HG03139 (cell line): ENCODE results near the gene ZC3HAV1.
"Not testable (repeated sequence)": the region's sequence is repeated elsewhere in the genome, so short reads cannot be mapped to it uniquely, and the experiment has no call there.

Experiments used
- ATAC-seq: cut with Tn5 transposase; IDR thresholded peaks from one replicate; pipeline ENCODE4 v1.9.1; 2021; ENCODE audit not compliant: unreplicated experiment

The ZC3HAV1 gene

DNA sequence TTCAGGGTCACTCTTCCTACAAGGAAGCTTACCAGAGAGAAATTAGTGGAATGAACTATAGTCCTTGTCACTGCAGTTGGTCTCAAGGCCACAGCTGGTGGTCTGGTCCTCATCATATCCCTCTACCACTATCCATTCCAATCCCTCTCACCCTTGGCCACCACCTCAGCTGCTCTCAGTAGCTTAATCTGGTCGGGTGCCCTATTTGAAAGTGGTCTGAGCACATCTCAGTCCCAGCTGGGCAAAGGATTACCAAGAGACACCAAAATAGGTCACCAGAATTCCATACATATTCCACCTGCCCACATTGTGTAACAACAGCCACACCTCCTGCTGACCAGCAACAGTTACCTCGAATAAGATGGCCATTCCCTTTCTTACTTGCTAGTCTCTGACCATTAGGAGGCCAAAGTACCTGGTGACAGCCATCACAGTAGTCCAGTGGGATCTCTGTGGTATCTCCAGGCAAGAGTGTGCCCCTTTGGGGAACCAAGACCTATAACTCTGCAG, 3.3 kb upstream of the ZC3HAV1 start:
- ATAC-seq = no peak

DNA sequence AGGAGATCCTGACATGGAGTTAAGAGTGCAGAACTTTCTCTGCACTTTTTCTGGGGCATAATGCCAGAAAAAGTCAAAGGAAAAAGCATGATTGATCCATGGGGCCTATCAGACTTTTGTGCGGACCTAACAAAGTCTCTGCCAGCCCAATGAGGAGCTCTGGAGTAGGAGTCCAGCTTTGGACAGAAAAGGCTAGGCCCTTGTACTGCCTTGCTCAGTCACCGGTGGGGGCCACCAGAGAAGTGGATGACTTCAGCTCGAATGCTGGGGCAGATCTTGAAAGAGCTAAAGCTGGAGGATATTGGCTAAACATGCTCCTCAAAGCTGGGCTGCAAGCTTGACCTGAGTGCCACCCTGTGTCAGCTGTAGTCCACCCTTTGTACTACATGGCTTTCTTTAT, 2.8 kb upstream of the ZC3HAV1 start:
- no peak for ATAC-seq

DNA sequence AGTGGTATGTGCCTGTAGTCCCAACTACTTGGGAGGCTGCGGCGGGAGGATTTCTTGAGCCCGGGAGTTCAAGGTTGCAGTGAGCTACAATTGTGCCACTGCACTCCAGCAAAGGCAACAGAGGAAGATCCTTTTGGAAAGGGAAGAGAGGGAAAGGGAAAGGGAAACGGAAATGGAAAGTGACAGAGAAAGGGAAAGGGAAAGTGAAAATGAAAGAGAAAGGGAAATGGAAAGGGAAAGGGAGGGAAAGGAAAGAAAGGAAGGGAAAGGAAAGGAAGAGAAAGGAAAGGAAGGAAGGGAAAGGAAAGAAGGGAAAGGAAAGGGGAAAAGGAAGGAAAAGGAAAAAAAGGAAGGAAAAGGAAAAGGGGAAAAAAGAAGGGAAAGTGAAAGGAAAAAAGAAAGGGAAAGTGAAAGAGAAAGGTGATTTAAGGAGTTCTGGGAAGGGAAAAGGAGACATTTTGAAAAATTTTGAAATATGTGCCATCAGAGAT, 2.3 kb upstream of the ZC3HAV1 start:
- ATAC-seq = no peak

DNA sequence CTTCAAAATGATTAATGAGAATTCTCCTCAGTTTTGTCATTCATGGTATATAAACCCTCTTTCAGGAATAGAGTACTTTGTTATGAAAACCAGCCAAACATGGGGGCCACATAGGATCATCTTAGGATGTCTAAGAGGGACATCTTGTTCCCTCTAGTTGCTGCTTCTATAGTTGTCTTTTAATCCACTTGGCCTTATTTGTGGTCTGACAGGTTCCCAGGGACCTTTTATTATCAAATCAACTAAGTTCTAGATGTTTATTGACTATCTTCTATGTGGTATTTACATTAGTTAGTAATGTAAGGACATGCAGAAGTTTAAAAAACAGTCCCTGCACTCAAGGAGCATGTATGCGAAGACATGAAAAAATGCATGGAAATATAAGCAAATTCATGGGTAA, 1.6 kb upstream of the ZC3HAV1 start:
- ATAC-seq = no peak

GRCh38 chr7:139109983-139110411, 477 bp upstream of the ZC3HAV1 start:
- no peak for ATAC-seq

GRCh38 chr7:139108266-139109187, 993 bp downstream of the ZC3HAV1 start:
- peak; percentile 2 for ATAC-seq

DNA sequence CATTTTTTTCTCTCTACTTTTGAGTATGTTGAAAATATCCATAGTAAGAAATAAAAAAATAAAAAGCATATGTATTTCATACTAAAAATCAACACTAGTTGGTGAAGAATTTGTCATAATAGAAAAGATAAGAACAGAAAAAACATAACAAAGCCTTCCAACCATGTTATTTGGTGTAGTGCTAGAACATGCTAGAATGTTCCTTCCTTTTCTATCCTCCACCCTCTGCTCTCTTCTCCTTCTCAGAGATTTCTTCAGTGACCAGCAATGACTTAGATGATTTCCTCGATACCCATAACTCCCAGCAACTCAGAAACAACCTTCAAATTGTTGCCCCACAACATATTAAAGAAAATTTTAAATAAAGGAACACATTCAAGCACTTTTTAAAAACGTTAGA, 2.6 kb downstream of the ZC3HAV1 start:
- ATAC-seq = no peak

DNA sequence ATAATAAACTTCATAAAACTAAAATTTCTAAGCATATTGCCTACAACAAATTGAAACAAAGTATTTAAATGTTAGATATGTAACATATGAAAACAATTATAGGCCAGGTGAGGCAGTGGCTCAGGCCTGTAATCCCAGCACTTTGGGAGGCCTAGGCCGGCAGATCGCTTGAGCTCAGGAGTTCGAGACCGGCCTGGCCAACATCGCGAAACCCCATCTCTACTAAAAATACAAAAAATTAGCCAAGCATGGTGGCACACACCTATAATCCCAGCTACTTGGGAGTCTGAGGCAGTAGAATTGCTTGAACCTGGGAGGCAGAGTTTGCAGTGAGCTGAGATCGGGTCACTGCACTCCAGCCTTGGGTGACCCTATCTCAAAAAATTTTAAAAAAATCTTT, 3.3 kb downstream of the ZC3HAV1 start:
- not testable (repeated sequence) for ATAC-seq

DNA sequence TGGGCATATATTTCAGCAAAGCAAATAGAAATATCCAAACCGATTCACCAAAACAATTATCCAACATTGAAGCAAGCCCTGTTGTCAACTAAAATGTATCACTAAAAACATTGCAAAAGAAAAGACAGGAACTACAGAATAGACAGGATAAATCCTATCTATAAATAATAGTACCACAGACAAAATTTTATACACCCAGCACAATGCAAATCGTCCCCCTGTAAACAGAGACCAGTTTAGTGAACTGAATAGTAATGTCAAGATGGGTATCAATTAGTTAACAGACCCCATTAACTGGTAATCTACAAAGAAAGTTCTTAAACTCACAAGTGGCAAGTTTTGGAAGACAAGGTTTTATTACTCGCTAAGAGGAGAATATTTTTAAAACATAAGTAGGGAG, 4.0 kb downstream of the ZC3HAV1 start:
- no peak for ATAC-seq

GRCh38 chr7:139104091-139104450, 5.4 kb downstream of the ZC3HAV1 start:
- ATAC-seq = no peak

- no peak for ATAC-seq
Observed at GRCh38 chr7:139103057-139103815, 6.3 kb downstream of the ZC3HAV1 start.

GRCh38 chr7:139101637-139102158, 7.8 kb downstream of the ZC3HAV1 start:
- ATAC-seq = not testable (repeated sequence)

DNA sequence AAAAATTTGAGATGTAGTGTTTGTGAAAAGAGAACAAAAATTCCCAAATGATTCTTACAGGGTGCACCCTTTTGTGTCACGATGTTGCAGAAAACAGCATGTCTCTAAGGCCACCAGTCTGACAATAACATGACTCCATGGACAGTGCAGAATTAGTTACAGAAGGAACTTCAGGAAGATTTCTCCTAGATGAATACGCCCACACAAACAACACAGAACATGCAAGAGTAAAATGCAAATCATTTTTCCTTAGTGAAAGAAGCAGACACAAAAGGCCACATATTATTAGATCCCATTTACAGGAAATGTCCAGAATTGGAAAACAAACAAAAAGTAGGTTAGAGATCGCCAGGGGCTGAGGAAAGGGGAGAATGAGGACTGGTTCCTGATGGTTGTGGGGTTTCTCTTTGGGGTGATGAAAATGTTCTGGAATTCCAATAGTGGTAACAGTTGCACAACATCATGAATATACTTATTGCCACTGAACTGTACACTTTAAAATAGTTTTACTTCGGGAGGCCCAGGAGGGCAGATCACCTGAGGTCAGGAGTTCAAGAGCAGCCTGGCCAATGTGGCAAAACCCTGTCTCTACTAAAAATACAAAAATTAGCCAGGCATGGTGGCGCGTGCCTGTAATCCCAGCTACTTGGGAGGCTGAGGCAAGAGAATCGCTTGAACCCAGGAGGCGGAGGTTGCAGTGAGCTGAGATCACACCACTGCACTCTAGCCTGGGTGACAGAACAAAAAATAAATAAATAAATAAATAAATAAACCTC, 10.2 kb downstream of the ZC3HAV1 start:
- ATAC-seq = no peak

DNA sequence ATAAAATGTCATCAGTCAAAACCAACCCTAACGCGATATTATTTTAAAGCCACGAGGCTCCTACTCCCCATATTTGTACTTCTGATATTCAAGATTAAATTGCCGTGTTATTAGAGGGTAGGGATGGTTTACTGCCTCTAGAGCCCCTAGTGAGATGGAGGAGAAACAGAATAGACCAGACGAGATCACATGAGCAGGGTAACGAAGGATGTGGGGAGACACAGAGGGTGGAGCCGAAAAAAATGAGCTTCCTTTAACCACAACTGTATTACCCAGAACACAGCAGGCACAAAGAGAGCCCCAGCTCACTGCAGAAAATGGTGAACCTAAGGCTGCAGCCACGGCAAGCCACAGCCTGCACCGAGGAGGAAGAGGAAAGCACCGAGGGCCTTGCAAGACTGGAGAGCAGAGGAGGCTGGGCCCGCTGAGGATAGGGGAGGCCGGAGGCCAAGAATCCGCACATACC, 14.3 kb downstream of the ZC3HAV1 start:
- peak; percentile 99 for ATAC-seq

- ATAC-seq = no peak
Observed at GRCh38 chr7:139094596-139094995, 14.9 kb downstream of the ZC3HAV1 start.

DNA sequence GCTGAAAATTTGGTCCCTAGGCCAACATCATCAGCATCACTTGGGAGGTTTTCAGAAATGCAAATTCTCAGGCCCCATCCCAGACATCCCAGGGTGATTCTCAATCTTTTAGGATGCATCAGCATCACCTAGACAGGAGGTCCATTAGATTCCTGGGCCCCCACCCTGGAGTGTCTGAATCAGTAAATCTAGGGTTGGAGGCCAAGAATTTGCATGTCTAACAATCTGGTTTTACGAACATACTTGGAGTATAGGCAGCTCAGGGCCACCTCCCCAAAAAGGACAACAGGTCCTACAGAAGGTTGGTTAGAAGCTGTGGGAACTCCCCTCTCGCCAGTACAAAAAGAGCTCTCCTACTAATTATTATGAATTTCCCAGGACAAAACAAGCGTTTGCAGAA, 15.5 kb downstream of the ZC3HAV1 start:
- no peak for ATAC-seq

DNA sequence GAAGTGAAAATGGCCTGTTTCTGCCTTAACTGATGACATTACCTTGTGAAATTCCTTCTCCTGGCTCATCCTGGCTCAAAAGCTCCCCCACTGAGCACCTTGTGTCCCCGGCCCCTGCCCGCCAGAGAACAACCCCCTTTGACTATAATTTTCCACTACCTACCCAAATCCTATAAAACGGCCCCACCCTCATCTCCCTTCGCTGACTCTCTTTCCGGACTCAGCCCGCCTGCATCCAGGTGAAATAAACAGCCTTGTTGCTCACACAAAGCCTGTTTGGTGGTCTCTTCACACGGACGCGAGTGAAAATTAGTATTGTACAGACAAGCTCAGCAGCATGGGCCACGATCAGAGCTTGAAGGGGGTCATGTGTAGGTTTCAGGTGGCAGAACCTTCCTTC, 16.0 kb downstream of the ZC3HAV1 start:
- ATAC-seq = not testable (repeated sequence)

DNA sequence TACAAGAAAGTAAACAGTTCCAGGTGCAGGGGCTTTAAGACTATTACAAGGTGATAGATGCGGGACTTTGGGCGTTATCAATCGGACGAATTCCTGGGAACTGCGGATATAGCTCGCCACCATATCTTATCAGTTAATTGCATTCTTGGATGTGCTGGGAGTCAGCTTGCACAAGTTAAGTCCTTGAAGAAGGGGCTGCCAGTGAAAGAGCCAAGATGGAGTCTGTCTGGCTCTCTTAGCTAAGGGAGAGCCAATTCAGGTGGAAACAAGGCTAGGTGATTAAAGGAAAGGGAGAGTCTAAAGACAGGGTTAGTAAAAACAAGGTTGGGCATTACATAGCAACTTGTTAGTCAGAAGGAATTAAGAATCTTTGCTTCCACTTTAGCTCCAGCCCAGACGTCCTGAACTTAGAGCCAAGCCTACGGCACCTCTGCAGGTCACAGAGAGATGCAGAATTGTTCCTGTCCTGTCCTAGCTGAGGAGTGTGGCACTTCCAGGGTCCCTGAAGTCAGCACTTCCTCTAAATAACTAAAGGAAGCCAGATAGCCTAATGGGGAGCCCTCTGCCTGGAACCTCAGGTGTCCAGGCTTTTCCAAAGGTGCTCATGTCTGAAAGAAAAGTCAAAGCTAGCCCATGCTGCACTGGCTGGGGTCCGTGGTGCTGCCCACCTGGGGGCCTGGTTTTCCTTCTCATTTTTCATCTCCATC, 17.3 kb downstream of the ZC3HAV1 start:
- ATAC-seq = no peak

DNA sequence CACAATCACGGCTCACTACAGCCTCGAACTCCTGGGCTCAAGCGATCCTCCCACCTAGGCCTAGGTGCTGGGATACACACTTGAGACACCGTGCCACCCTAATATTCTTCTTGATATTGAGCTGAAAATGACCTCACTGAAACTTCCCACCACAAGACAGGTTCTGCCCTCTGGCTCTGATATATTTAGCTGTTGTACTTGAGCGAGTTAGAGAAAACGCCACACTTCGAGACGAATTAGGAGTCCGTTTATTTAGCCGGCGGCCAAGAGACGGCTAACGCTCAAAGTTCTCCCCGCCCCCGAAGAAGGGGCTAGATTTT, 17.9 kb downstream of the ZC3HAV1 start:
- no peak for ATAC-seq

DNA sequence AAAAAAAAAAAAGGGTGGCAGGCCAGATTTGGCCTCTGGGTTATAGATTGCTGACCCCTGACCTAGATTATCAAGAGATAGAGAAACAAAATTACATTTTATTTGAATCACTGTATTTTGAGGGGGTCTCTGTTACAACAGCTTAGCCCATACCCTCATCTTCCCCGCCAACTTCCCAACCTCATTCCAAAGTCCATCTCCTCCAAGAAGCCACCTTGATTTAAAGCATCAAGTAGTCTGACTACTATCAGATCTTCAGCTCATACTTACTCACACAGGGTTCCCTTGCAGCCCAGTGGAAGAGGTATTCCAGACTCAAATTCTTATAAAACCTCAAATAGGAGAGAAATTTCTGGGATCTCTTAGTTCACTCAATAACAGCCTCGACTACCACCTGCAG, 20.4 kb downstream of the ZC3HAV1 start:
- no peak for ATAC-seq
